OCI-LY7 (cell line): ENCODE data around the gene SLC2A4RG. TPM values are rescaled to one million over a fixed set of nuclear protein-coding genes. Genes with fewer than 3 reads are reported as not detected.
A peak's percentile ranks its signal among the peaks of the same experiment; 100 is the strongest.

Experiments used
- BruUV-seq: library from RNA; stranded (reverse); fragments of 400-500 nt; replicated peaks from 2 replicates; lab custom pipeline; 2021; lab: Mats Ljungman, UMichigan
- CTCF ChIA-PET: fragments of 300-600 bp; sonication (Branson Sonifier 250); formaldehyde crosslinking; loops from one replicate; lab custom pipeline; 2022; ENCODE audit warnings: antibody characterized with exemption; ENCODE audit not compliant: unreplicated experiment; lab: Charles Lee
- POLR2A ChIA-PET: fragments of 300-600 bp; sonication (Branson Sonifier 250); formaldehyde crosslinking; loops from one replicate; lab custom pipeline; 2022; ENCODE audit warnings: antibody characterized with exemption; lab: Charles Lee
- DNase-seq: peaks from one replicate; pipeline ENCODE4 v3.0.0-alpha.2; 2015; ENCODE audit warnings: low spot score
- H2AFZ ChIP-seq: fragments of 200-600 bp; sonication (generic), shearing (Covaris generic); 2 replicates; pipeline ENCODE4 v1.6.1; 2014; ENCODE audit warnings: mild to moderate bottlenecking, antibody characterized with exemption, low read length, moderate library complexity
- H3K27ac ChIP-seq: fragments of 200-600 bp; sonication (generic); 2 replicates; pipeline ENCODE4 v1.5.1; 2014; ENCODE audit warnings: mixed run types, low read depth, mild to moderate bottlenecking, moderate library complexity, low read length, inconsistent platforms; ENCODE audit not compliant: poor library complexity, severe bottlenecking
- H3K36me3 ChIP-seq: fragments of 200-600 bp; sonication (generic); 2 replicates; pipeline ENCODE4 v1.6.1; 2014; ENCODE audit warnings: mild to moderate bottlenecking, antibody characterized with exemption, low read length, moderate library complexity, mixed read lengths; ENCODE audit not compliant: insufficient read depth
- H3K4me1 ChIP-seq: fragments of 200-600 bp; sonication (generic); 2 replicates; pipeline ENCODE4 v1.5.1; 2014; ENCODE audit warnings: mild to moderate bottlenecking, low read length; ENCODE audit not compliant: insufficient read depth, poor library complexity, severe bottlenecking
- H3K4me2 ChIP-seq: fragments of 200-600 bp; sonication (generic); 2 replicates; pipeline ENCODE4 v1.6.1; 2014; ENCODE audit warnings: mild to moderate bottlenecking, low read length
- H3K4me3 ChIP-seq: fragments of 200-600 bp; sonication (generic); 2 replicates; pipeline ENCODE4 v1.5.1; 2014; ENCODE audit warnings: mild to moderate bottlenecking, low read depth, low read length; ENCODE audit not compliant: poor library complexity, severe bottlenecking
- H3K79me2 ChIP-seq: fragments of 200-600 bp; sonication (generic); 2 replicates; pipeline ENCODE4 v1.6.1; 2016; ENCODE audit warnings: low read depth, mild to moderate bottlenecking, low read length, moderate library complexity, mixed read lengths; ENCODE audit not compliant: insufficient read depth
- H3K9me2 ChIP-seq: fragments of 200-600 bp; sonication (generic); 2 replicates; pipeline ENCODE4 v1.6.1; 2016; ENCODE audit warnings: mild to moderate bottlenecking, low read length, mixed read lengths; ENCODE audit not compliant: insufficient read depth
- H3K9me3 ChIP-seq: fragments of 200-600 bp; sonication (generic); 2 replicates; pipeline ENCODE4 v1.6.1; 2014; ENCODE audit warnings: mild to moderate bottlenecking, mixed run types, low read length, mixed read lengths
- H4K20me1 ChIP-seq: fragments of 200-600 bp; sonication (generic); 2 replicates; pipeline ENCODE4 v1.6.1; 2014; ENCODE audit warnings: mild to moderate bottlenecking, antibody characterized with exemption, low read length, moderate library complexity, mixed read lengths; ENCODE audit not compliant: insufficient read depth
- EZH2phosphoT487 ChIP-seq: fragments of 200-600 bp; sonication (generic); IDR thresholded peaks from 2 replicates; pipeline ENCODE4 v1.6.1; 2018; ENCODE audit warnings: low read depth, borderline replicate concordance, mild to moderate bottlenecking, mixed run types, antibody characterized with exemption, low read length, moderate library complexity, mixed read lengths
- intact Hi-C: fragments of 100-400 bp; cut with micrococcal nuclease; formaldehyde crosslinking; loops from one replicate; pipeline ENCODE4 v1.10.0; 2022; ENCODE audit not compliant: unreplicated experiment
- total RNA-seq, 2 experiments: library from RNA; depleted of rRNA in 1 of 2; stranded (reverse); fragments of >200 nt in 1 of 2; shearing (Covaris generic) in 1 of 2; gene quantifications; 2 replicates each; pipeline ENCODE4 v1.2.3, GENCODE V29; 2014 to 2022
- TF ChIP-seq, protein P1 (sequence below): fragments of 200-600 bp; sonication (generic); conservative IDR thresholded peaks from 2 replicates; pipeline ENCODE4 v1.5.1; 2014; ENCODE audit warnings: mild to moderate bottlenecking, antibody characterized with exemption, low read length, moderate library complexity, mixed read lengths

The SLC2A4RG gene
- total RNA-seq, 2 experiments from 2014 or later = 77.9 to 113 TPM

DNA sequence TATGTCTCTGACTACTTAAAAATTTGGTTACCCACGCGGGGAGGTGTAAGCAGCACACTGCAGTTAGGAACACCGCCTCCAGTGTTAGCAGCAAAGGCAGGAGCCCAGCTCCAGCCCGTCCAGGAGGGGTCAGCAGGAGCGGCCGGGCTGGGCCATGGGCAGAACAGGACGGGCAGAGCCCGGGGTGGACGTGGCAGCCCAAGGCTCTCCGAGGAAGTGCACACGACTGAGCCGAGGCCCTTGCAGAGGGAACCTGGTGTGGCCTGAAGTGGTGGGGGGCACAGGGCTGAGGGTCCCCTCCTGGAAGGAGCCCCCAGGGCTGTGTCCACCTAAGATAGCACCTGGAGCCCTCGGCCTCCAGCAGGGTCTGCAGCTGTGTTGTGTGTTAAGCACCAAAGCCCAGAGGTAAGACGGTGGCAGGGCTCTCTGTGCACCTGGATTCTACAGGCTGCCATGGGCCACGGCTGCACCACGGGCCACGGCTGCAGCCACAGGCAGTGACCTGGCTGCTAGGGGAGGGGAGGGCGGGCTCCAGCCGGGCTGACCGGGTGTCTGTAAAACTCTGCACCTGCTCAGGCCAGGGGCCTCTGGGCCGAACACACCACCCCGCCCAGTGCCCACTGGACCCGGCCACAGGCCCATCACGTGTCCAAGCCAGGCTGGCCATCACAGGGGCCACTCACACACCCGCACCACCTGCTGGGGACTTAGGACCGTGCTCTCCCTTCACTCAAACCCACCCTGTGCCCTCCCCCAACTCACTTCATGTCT is 6.6 kb downstream of the SLC2A4RG start:
- no peak overlapping the region for H3K4me2 ChIP-seq
- H3K4me1 ChIP-seq = peaks cover 25% of the 10 kb centered on the region
- no peaks in the 10 kb centered on the region for H4K20me1 ChIP-seq
- no peaks in the 10 kb centered on the region for H3K9me2 ChIP-seq
- BruUV-seq = no TSS peak
- TF ChIP-seq, protein P1, sequence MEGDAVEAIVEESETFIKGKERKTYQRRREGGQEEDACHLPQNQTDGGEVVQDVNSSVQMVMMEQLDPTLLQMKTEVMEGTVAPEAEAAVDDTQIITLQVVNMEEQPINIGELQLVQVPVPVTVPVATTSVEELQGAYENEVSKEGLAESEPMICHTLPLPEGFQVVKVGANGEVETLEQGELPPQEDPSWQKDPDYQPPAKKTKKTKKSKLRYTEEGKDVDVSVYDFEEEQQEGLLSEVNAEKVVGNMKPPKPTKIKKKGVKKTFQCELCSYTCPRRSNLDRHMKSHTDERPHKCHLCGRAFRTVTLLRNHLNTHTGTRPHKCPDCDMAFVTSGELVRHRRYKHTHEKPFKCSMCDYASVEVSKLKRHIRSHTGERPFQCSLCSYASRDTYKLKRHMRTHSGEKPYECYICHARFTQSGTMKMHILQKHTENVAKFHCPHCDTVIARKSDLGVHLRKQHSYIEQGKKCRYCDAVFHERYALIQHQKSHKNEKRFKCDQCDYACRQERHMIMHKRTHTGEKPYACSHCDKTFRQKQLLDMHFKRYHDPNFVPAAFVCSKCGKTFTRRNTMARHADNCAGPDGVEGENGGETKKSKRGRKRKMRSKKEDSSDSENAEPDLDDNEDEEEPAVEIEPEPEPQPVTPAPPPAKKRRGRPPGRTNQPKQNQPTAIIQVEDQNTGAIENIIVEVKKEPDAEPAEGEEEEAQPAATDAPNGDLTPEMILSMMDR = no peak
- no peak for TF ChIP-seq EZH2phosphoT487
- CTCF ChIA-PET = no interaction called here
- no peak overlapping the region for H2AFZ ChIP-seq
- peaks cover 29% of the 10 kb centered on the region for H3K36me3 ChIP-seq
- POLR2A ChIA-PET = no interaction called here
- no peak overlapping the region for H3K4me3 ChIP-seq
- no peaks in the 10 kb centered on the region for H3K9me3 ChIP-seq
- DNase-seq = no peak
- H3K27ac ChIP-seq = no peak overlapping the region
- intact Hi-C loops = loop anchor here (2.0 kb wide), 1 partner anchor 39 kb away; the partner anchor contains the start of gene ARFRP1
- no peaks in the 10 kb centered on the region for H3K79me2 ChIP-seq

DNA sequence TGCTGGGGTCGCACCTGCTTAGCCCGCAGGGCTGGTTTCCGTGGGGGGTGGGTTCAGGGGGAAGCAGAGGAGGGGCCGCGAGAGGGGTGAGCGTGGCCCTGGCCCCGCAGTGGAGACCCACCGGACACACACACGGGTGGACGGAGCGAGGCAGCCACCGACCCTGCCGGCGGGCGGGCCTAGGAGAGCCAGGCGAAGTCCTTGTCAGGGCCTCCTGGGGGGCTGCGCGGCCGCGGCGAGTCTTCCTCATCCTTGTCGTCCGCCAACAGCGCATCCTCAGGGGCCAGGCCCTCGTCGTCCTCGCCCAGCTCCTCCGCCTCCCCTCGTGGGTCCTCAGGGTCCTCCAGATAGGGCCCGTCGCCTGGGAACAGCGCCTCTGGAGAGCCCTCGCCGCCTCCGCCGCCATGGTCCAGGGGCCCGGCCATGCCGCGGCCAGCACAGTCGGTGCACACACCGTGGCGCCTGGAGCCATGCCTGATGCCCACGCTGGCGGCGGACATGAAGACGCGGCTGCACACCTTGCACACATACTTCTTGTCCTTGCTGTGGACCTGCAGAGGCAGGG is 7.3 kb downstream of the SLC2A4RG start:
- intact Hi-C loops = loop anchor here (2.0 kb wide), 1 partner anchor 40 kb away; the partner anchor contains the start of gene ARFRP1
- BruUV-seq = no TSS peak
- ChIA-PET POLR2A (interaction anchor here (1.0 kb wide), 1 partner anchor 10 kb away, joined by 4 read pairs; the partner anchor contains the start of gene LIME1), CTCF (no interaction called here)
- Histone ChIP-seq H3K9me2 (no peaks in the 10 kb centered on the region), H3K4me3 (no peak overlapping the region), H2AFZ (no peak overlapping the region), H4K20me1 (no peaks in the 10 kb centered on the region), H3K9me3 (no peaks in the 10 kb centered on the region), H3K36me3 (peaks cover 22% of the 10 kb centered on the region), H3K4me2 (peak overlapping the region; percentile 47), H3K27ac (no peak overlapping the region), H3K79me2 (no peaks in the 10 kb centered on the region), H3K4me1 (peaks cover 28% of the 10 kb centered on the region)
- DNase-seq = no peak
- TF ChIP-seq, protein P1 = no peak
- no peak for TF ChIP-seq EZH2phosphoT487
